Measurements from ENCODE around the gene SOX18. TPM values are rescaled to one million over a fixed set of nuclear protein-coding genes. Genes with fewer than 3 reads are reported as not detected.

The SOX18 gene
- total RNA-seq, 4 donors from 2014 or later = 0.79 to 8.7 (median 3.3) TPM

- WGBS = 43% methylated on average over 6 of the region's 11 CpGs
- Histone ChIP-seq H3K27ac (no peak overlapping the region), H3K4me3 (peak overlapping the region; percentile 43), H3K4me1 (peaks cover 53% of the 10 kb centered on the region), H3K36me3 (no peaks in the 10 kb centered on the region), H3K9me3 (no peaks in the 10 kb centered on the region), H3K27me3 (peaks cover 65% of the 10 kb centered on the region)
- no peak for TF ChIP-seq CTCF (IDR thresholded peaks at IDR 0.05)
- DNase-seq (ENCODE audit: low spot score in 2 of 2) = no peak
Measured at GRCh38 chr20:64045346-64046011, 4.0 kb downstream of the SOX18 start.

GRCh38 chr20:64044484-64045247 lies 4.8 kb downstream of the SOX18 start:
- 80% methylated on average over 3 of the region's 14 CpGs for WGBS
- H3K9me3 ChIP-seq = no peaks in the 10 kb centered on the region
- no peak for TF ChIP-seq CTCF (IDR thresholded peaks at IDR 0.05)
- TF ChIP-seq POLR2A (IDR thresholded peaks at IDR 0.05) = no peak
- no peaks in the 10 kb centered on the region for H3K36me3 ChIP-seq
- H3K27ac ChIP-seq = peak overlapping the region; percentile 10
- no peak for DNase-seq (ENCODE audit: low spot score in 2 of 2)
- H3K4me3 ChIP-seq = no peak overlapping the region
- peaks cover 63% of the 10 kb centered on the region for H3K27me3 ChIP-seq
- peaks cover 53% of the 10 kb centered on the region for H3K4me1 ChIP-seq

GRCh38 chr20:64043768-64044167 lies 5.7 kb downstream of the SOX18 start:
- H3K27me3 ChIP-seq = peaks cover 62% of the 10 kb centered on the region
- no peak overlapping the region for H3K27ac ChIP-seq

GRCh38 chr20:64042054-64042781 lies 7.2 kb downstream of the SOX18 start:
- peaks cover 59% of the 10 kb centered on the region for H3K4me1 ChIP-seq

More at GRCh38 chr20:64043768-64044167, 5.7 kb downstream of the SOX18 start:
- no peaks in the 10 kb centered on the region for H3K9me3 ChIP-seq
- no peaks in the 10 kb centered on the region for H3K36me3 ChIP-seq
- no peak for DNase-seq (ENCODE audit: low spot score in 2 of 2)
- no peak overlapping the region for H3K4me3 ChIP-seq
- peaks cover 56% of the 10 kb centered on the region for H3K4me1 ChIP-seq
- TF ChIP-seq POLR2AphosphoS5 (IDR thresholded peaks at IDR 0.05) (no peak), CTCF (IDR thresholded peaks at IDR 0.05) (no peak), POLR2A (IDR thresholded peaks at IDR 0.05) (no peak)
- WGBS = 90% methylated on average over 9 of the region's 9 CpGs

More at GRCh38 chr20:64042054-64042781, 7.2 kb downstream of the SOX18 start:
- Histone ChIP-seq H3K4me3 (peak overlapping the region; percentile 46), H3K9me3 (no peaks in the 10 kb centered on the region), H3K36me3 (no peaks in the 10 kb centered on the region), H3K27me3 (peaks cover 57% of the 10 kb centered on the region), H3K27ac (peak overlapping the region; percentile 33)
- no peak for DNase-seq (ENCODE audit: low spot score in 2 of 2)
- WGBS = 23% methylated on average over 6 of the region's 55 CpGs
- TF ChIP-seq CTCF (IDR thresholded peaks at IDR 0.05) (no peak), POLR2A (IDR thresholded peaks at IDR 0.05) (no peak), EP300 (IDR thresholded peaks at IDR 0.05) (no peak), POLR2AphosphoS5 (IDR thresholded peaks at IDR 0.05) (no peak)
